Measurements from ENCODE around the gene L3MBTL4. TPM values are rescaled to one million over a fixed set of nuclear protein-coding genes. Genes with fewer than 3 reads are reported as not detected.

Gene L3MBTL4
- total RNA-seq, 4 donors from 2014 or later = 5.6 to 45.7 (median 12.0) TPM

DNA sequence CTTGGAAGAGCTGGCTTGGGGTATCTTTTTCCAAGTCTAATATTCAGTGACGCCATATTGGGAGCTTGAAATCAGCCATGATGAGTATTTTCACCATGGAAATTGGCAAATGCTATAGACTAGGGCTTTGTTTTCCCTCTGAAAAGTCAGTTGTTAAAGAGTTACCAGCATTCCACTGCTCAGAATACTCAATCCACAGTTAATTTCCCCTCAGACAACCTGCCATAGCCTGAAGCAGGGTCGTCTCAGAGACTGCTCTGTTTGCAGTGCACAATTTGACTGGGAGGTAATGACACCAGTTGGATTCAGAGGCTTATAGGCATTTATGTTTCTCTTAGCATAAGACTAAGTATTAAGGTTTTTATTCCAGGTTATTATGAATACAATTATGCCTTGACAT lies 483.9 kb downstream of the L3MBTL4 start:
- Histone ChIP-seq H3K9me3 (no peaks in the 10 kb centered on the region), H3K27me3 (no peaks in the 10 kb centered on the region), H3K27ac (no peak overlapping the region), H3K36me3 (no peaks in the 10 kb centered on the region), H3K4me1 (no peaks in the 10 kb centered on the region), H3K4me3 (no peak overlapping the region)
- DNase-seq = no peak
- intact Hi-C loops (cut with DNase I; ENCODE audit: low total_unique reads) = no loop called here
- TF ChIP-seq, protein P1, sequence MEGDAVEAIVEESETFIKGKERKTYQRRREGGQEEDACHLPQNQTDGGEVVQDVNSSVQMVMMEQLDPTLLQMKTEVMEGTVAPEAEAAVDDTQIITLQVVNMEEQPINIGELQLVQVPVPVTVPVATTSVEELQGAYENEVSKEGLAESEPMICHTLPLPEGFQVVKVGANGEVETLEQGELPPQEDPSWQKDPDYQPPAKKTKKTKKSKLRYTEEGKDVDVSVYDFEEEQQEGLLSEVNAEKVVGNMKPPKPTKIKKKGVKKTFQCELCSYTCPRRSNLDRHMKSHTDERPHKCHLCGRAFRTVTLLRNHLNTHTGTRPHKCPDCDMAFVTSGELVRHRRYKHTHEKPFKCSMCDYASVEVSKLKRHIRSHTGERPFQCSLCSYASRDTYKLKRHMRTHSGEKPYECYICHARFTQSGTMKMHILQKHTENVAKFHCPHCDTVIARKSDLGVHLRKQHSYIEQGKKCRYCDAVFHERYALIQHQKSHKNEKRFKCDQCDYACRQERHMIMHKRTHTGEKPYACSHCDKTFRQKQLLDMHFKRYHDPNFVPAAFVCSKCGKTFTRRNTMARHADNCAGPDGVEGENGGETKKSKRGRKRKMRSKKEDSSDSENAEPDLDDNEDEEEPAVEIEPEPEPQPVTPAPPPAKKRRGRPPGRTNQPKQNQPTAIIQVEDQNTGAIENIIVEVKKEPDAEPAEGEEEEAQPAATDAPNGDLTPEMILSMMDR (IDR thresholded peaks at IDR 0.05) = no peak
- no peak for TF ChIP-seq POLR2A (IDR thresholded peaks at IDR 0.05)

DNA sequence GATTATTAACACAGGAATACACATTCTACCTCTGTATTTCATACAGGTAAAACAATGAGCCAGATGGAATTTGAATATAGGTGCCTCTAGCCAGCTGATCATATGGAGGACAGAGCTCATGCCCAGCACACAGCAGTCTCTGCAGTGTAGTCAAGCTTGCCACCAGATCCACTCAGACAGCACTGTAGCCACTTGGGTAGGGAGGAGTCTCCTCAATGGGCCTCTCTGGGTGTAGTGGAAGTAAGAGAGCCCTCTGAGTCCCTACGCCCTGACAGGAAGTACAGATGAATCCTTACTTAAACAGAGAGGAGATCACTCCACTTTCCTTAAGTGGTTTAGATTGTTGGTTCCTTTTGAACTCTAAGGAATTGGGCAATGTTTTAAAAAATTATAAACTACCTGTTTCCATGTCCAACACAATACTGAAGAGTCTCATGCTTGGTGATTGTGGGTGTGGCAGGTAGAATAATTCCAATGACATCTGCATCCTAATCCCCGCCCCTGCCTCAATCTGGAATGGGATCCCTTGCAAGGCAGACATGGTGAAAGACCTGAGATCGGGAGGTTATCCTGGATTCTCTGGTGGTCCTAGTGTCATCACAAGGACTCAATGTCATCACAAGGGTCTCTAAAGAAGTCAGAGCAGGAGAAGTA lies 496.4 kb downstream of the L3MBTL4 start:
- intact Hi-C loops (cut with DNase I; ENCODE audit: low total_unique reads) = no loop called here
- TF ChIP-seq, protein P1 (IDR thresholded peaks at IDR 0.05) = no peak
- TF ChIP-seq POLR2A (IDR thresholded peaks at IDR 0.05) = no peak
- H3K4me1 ChIP-seq = no peaks in the 10 kb centered on the region

DNA sequence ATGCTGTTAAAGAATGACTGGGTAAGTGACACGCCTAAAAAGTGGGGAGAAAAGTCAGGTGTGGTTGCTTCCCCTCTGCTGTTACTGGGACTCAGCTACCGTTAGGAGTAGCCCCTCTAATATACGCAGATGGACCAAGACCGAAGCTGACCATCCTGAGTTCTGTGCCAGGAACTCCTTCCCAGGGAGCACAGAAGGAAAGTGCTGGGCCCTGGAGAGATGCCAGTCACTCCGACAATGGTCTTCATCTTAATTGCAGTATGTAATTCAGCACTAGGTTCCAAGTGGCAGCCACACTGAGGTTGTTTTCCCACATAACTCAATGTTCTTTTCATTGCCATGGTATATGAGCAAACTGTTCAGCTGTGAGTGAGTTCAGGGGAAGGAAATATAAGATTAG lies 499.8 kb downstream of the L3MBTL4 start:
- no peaks in the 10 kb centered on the region for H3K9me3 ChIP-seq
- no peak for DNase-seq
- no peaks in the 10 kb centered on the region for H3K27me3 ChIP-seq
- TF ChIP-seq, protein P1 (IDR thresholded peaks at IDR 0.05) = no peak
- no peak for TF ChIP-seq POLR2A (IDR thresholded peaks at IDR 0.05)
- H3K4me3 ChIP-seq = no peak overlapping the region
- H3K27ac ChIP-seq = no peak overlapping the region
- no peaks in the 10 kb centered on the region for H3K36me3 ChIP-seq
- no peaks in the 10 kb centered on the region for H3K4me1 ChIP-seq
- intact Hi-C loops (cut with DNase I; ENCODE audit: low total_unique reads) = no loop called here

More for the DNA sequence above, 496.4 kb downstream of the L3MBTL4 start:
- no peak overlapping the region for H3K4me3 ChIP-seq
- no peak for DNase-seq
- H3K27me3 ChIP-seq = no peaks in the 10 kb centered on the region
- no peaks in the 10 kb centered on the region for H3K36me3 ChIP-seq
- H3K9me3 ChIP-seq = no peaks in the 10 kb centered on the region
- no peak overlapping the region for H3K27ac ChIP-seq

DNA sequence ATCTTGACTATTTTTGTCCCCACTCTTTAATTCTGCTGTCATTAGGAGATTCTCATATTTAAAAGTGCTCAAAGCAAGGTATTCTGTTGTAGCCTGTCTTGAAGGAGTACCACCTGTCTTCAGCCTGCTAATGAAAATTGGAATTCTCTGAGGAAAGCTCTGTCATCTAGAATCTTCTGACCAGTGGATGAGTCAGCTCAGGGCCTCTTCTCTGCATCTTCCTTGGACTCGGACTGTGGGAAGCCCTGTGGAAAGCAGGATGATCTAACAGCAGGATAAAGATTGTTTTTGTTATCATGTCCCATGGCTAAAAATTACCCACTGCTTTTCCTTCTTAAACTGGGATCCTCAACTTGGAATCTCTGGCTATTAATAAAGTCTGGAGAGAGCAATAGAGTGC lies 500.7 kb downstream of the L3MBTL4 start:
- H3K27ac ChIP-seq = no peak overlapping the region
- no peak overlapping the region for H3K4me3 ChIP-seq
- DNase-seq = no peak
- H3K9me3 ChIP-seq = no peaks in the 10 kb centered on the region
- H3K36me3 ChIP-seq = no peaks in the 10 kb centered on the region
- no peaks in the 10 kb centered on the region for H3K4me1 ChIP-seq
- intact Hi-C loops (cut with DNase I; ENCODE audit: low total_unique reads) = no loop called here
- no peaks in the 10 kb centered on the region for H3K27me3 ChIP-seq
- TF ChIP-seq, protein P1 (IDR thresholded peaks at IDR 0.05) = no peak
- no peak for TF ChIP-seq POLR2A (IDR thresholded peaks at IDR 0.05)

DNA sequence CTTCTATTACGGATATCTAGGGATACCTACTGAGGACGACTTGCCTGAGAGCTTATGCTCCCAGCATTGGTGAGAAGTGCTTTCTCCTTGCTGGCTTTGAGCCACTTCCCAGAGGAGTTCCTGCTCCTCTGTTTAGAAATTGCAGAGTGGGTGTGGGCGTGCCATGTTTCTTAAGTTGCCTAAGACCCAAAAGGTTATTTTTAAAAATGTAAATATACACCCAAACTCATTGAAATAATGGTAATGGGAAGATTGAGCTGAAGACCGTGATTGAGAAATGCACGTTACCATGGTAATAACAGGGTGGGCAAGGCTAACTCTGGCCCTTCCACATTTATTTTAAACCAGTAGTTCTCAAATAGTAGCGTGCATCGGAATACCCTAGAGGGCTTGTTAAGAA lies 502.1 kb downstream of the L3MBTL4 start:
- no peak for DNase-seq
- H3K4me3 ChIP-seq = no peak overlapping the region
- intact Hi-C loops (cut with DNase I; ENCODE audit: low total_unique reads) = no loop called here

More for the DNA sequence above, 502.1 kb downstream of the L3MBTL4 start:
- TF ChIP-seq, protein P1 (IDR thresholded peaks at IDR 0.05) = no peak
- no peak for TF ChIP-seq POLR2A (IDR thresholded peaks at IDR 0.05)
- H3K27me3 ChIP-seq = no peaks in the 10 kb centered on the region
- H3K4me1 ChIP-seq = no peaks in the 10 kb centered on the region
- no peaks in the 10 kb centered on the region for H3K9me3 ChIP-seq
- no peaks in the 10 kb centered on the region for H3K36me3 ChIP-seq
- H3K27ac ChIP-seq = no peak overlapping the region
